SK-N-SH (cell line): ENCODE data around the gene USE1. TPM values are rescaled to one million over a fixed set of nuclear protein-coding genes. Genes with fewer than 3 reads are reported as not detected.

Experiments
- CTCF ChIA-PET: fragments of 300-600, 350-600 bp; formaldehyde crosslinking; extraction: SDS; loops from one replicate; lab custom pipeline; 2021; lab: Yijun Ruan, JAX
- POLR2A ChIA-PET: fragments of 350-600 bp; sonication (Branson Sonifier 250); formaldehyde crosslinking; extraction: SDS; loops from one replicate; lab custom pipeline; 2020; ENCODE audit warnings: antibody characterized with exemption, inconsistent platforms; lab: Yijun Ruan, JAX
- DNase-seq: peaks from one replicate; pipeline ENCODE4 v3.0.0; 2012
- H2AFZ ChIP-seq: fragments of 200-600 bp; sonication (generic); 2 replicates; pipeline ENCODE4 v1.8.1; 2016; ENCODE audit warnings: antibody characterized with exemption, mild to moderate bottlenecking, low read depth
- H3F3A ChIP-seq: fragments of 200-600 bp; sonication (generic); replicated peaks from 2 replicates; pipeline ENCODE3; 2016; ENCODE audit warnings: antibody characterized with exemption, mild to moderate bottlenecking; ENCODE audit not compliant: insufficient read depth
- H3K27ac ChIP-seq, 2 experiments: fragments of 200-500 bp in 1 of 2; fragments of 200-600 bp in 1 of 2; sonication (Bioruptor generic) in 1 of 2; sonication (generic), shearing (Covaris generic) in 1 of 2; 2 replicates each; pipeline versions ENCODE4 v1.5.1 to v1.6.1; 2014 to 2016; ENCODE audit warnings: low read depth in 2 of 2, inconsistent platforms in 1 of 2, low read length in 1 of 2, mild to moderate bottlenecking in 1 of 2, mixed read lengths in 1 of 2
- H3K27me3 ChIP-seq: fragments of 200-600 bp; sonication (generic), shearing (Covaris generic); 2 replicates; pipeline ENCODE4 v1.6.1; 2016; ENCODE audit warnings: mixed run types; ENCODE audit not compliant: insufficient read depth
- H3K36me3 ChIP-seq, 2 experiments: fragments of 200-500 bp in 1 of 2; fragments of 200-600 bp in 1 of 2; sonication (Bioruptor generic) in 1 of 2; sonication (generic) in 1 of 2; replicated peaks in 1 of 2; 2 replicates each; pipeline versions ENCODE3 to v1.5.1; 2014 to 2016; ENCODE audit warnings: low read length in 1 of 2, mild to moderate bottlenecking in 1 of 2; ENCODE audit not compliant: insufficient read depth in 2 of 2, control insufficient read depth in 1 of 2
- H3K4me1 ChIP-seq, 2 experiments: fragments of 200-500 bp in 1 of 2; fragments of 200-600 bp in 1 of 2; sonication (Bioruptor generic) in 1 of 2; sonication (generic), shearing (Covaris generic) in 1 of 2; 2 replicates each; pipeline versions ENCODE4 v1.5.1 to v1.6.1; 2014 to 2016; ENCODE audit warnings: low read depth in 1 of 2, low read length in 1 of 2, mixed run types in 1 of 2; ENCODE audit not compliant: insufficient read depth in 2 of 2, control insufficient read depth in 1 of 2
- H3K4me2 ChIP-seq: fragments of 200-600 bp; sonication (generic), shearing (Covaris generic); 2 replicates; pipeline ENCODE4 v1.6.1; 2017; ENCODE audit warnings: mixed run types
- H3K4me3 ChIP-seq, 2 experiments: fragments of 200-500 bp in 1 of 2; fragments of 200-600 bp in 1 of 2; sonication (Bioruptor generic) in 1 of 2; sonication (generic), shearing (Covaris generic) in 1 of 2; 2 replicates each; pipeline versions ENCODE4 v1.5.1 to v1.8.1; 2014 to 2016; ENCODE audit warnings: low read depth in 2 of 2, inconsistent platforms in 1 of 2, low read length in 1 of 2, mild to moderate bottlenecking in 1 of 2, mixed read lengths in 1 of 2, moderate library complexity in 1 of 2
- H3K79me2 ChIP-seq: fragments of 200-600 bp; sonication (generic); 2 replicates; pipeline ENCODE4 v1.8.1; 2017; ENCODE audit warnings: mild to moderate bottlenecking; ENCODE audit not compliant: insufficient read depth
- H3K9ac ChIP-seq: fragments of 200-600 bp; sonication (generic); 2 replicates; pipeline ENCODE4 v1.6.1; 2017; ENCODE audit warnings: mixed run types
- H3K9me2 ChIP-seq: fragments of 200-600 bp; sonication (generic); 2 replicates; pipeline ENCODE4 v1.6.1; 2017; ENCODE audit warnings: mixed run types
- H3K9me3 ChIP-seq: fragments of 200-600 bp; sonication (generic); 2 replicates; pipeline ENCODE4 v1.6.1; 2017; ENCODE audit warnings: mixed run types, mild to moderate bottlenecking, moderate library complexity
- H4K20me1 ChIP-seq: fragments of 200-600 bp; sonication (generic); 2 replicates; pipeline ENCODE4 v1.6.1; 2017; ENCODE audit warnings: mild to moderate bottlenecking, mixed run types; ENCODE audit not compliant: insufficient read depth
- CHD2 ChIP-seq: fragments of 150-350 bp; IDR thresholded peaks from 2 replicates; pipeline ENCODE4 v1.6.1; 2018; ENCODE audit warnings: low read length; ENCODE audit not compliant: partially characterized antibody
- ELF1 ChIP-seq: IDR thresholded peaks from 2 replicates; pipeline ENCODE4 v1.4.0; 2012
- EZH2phosphoT487 ChIP-seq: fragments of 200-600 bp; sonication (generic); IDR thresholded peaks from 2 replicates; pipeline ENCODE4 v1.6.1; 2017; ENCODE audit warnings: low read depth, mixed run types, mild to moderate bottlenecking, antibody characterized with exemption, moderate library complexity, borderline replicate concordance
- FOXJ3 ChIP-seq: sonication (generic); formaldehyde crosslinking; IDR thresholded peaks from 2 replicates; pipeline ENCODE4 v1.5.1; 2020; ENCODE audit warnings: mild to moderate bottlenecking, missing genetic modification reagents
- FOXM1 ChIP-seq: IDR thresholded peaks from 2 replicates; pipeline ENCODE4 v1.4.0; 2012; ENCODE audit warnings: low read depth, mild to moderate bottlenecking
- GATA2 ChIP-seq: sonication (generic); formaldehyde crosslinking; IDR thresholded peaks from 2 replicates; pipeline ENCODE4 v1.5.0; 2020; ENCODE audit warnings: mild to moderate bottlenecking, missing genetic modification reagents
- JUND ChIP-seq: IDR thresholded peaks from 2 replicates; pipeline ENCODE4 v1.4.0; 2012
- MEF2A ChIP-seq: IDR thresholded peaks from 2 replicates; pipeline ENCODE4 v1.4.0; 2012; ENCODE audit warnings: low read depth, borderline replicate concordance
- NFIC ChIP-seq: IDR thresholded peaks from 2 replicates; pipeline ENCODE4 v1.4.0; 2012; ENCODE audit warnings: borderline replicate concordance
- POLR2AphosphoS5 ChIP-seq: IDR thresholded peaks from 2 replicates; pipeline ENCODE4 v1.6.1; 2012; ENCODE audit warnings: low read depth, low read length
- RAD21 ChIP-seq: IDR thresholded peaks from 2 replicates; pipeline ENCODE4 v1.6.1; 2012; ENCODE audit warnings: mild to moderate bottlenecking, low read length
- RCOR1 ChIP-seq: fragments of 150-350 bp; IDR thresholded peaks from 2 replicates; pipeline ENCODE4 v1.6.1; 2017; ENCODE audit warnings: antibody characterized with exemption, low read length
- RFX5 ChIP-seq: IDR thresholded peaks from 2 replicates; pipeline ENCODE4 v1.6.1; 2012; ENCODE audit warnings: mild to moderate bottlenecking, improper control_type of control experiment, low read length
- RXRA ChIP-seq: IDR thresholded peaks from 2 replicates; pipeline ENCODE4 v1.4.0; 2012; ENCODE audit warnings: low read depth, mild to moderate bottlenecking, borderline replicate concordance
- SMC3 ChIP-seq: IDR thresholded peaks from 2 replicates; pipeline ENCODE4 v1.6.1; 2012; ENCODE audit warnings: low read depth, low read length, improper control_type of control experiment
- TAF1 ChIP-seq: IDR thresholded peaks from 2 replicates; pipeline ENCODE4 v1.6.1; 2012; ENCODE audit warnings: low read depth, mild to moderate bottlenecking, low read length, moderate library complexity, borderline replicate concordance
- USF2 ChIP-seq: fragments of 150-350 bp; IDR thresholded peaks from 2 replicates; pipeline ENCODE4 v1.6.1; 2017; ENCODE audit warnings: antibody characterized with exemption, low read length, low read depth, borderline replicate concordance
- WGBS: methylation state at CpG from one replicate; pipeline ENCODE4 v1.1.6; 2017; ENCODE audit warnings: low lambda C conversion rate; 5-methylcytosine and 5-hydroxymethylcytosine counted together
- polyA plus RNA-seq, 3 experiments: library from polyadenylated mRNA; depleted of rRNA; stranded (reverse); fragments of >200 nt; gene quantifications; 2 replicates each; pipeline ENCODE4 v1.2.3, GENCODE V29; 2012
- TF ChIP-seq, protein P1 (sequence below): IDR thresholded peaks from 2 replicates; pipeline ENCODE4 v1.4.0; 2012; ENCODE audit warnings: low read depth
- TF ChIP-seq, protein P2 (sequence below): IDR thresholded peaks from 2 replicates; pipeline ENCODE4; 2012
- TF ChIP-seq, protein P3 (sequence below): fragments of 200-600 bp; sonication (generic); IDR thresholded peaks from 2 replicates; pipeline ENCODE4 v1.6.1; 2017; ENCODE audit warnings: antibody characterized with exemption, mild to moderate bottlenecking, moderate library complexity

Gene USE1
- polyA plus RNA-seq, 1 of the 3 experiments (the other 2 are of a cell fraction), result 81.8 TPM

- no peak overlapping the region for H3K4me2 ChIP-seq
- ChIA-PET CTCF (interaction anchor here (0.6 to 1.8 kb wide), 10 partner anchors 8 to 195 kb away, joined by 3 to 14 read pairs (median 4); partner anchors contain the start of genes ANKLE1 and USE1), POLR2A (interaction anchor here (1.8 to 2.2 kb wide), 2 partner anchors 34 to 45 kb away, joined by 4 read pairs; partner anchors contain the start of genes OCEL1 and USE1)
- 20% methylated on average over 1 of the region's 1 CpG for WGBS
- H3K36me3 ChIP-seq, result no peaks in the 10 kb centered on the region
- H3K4me3 ChIP-seq, result no peak overlapping the region
- TF ChIP-seq POLR2AphosphoS5 (no peak), CHD2 (no peak), FOXJ3 (CRISPR knock-in tag) (no peak), RXRA (no peak), RFX5 (no peak), EZH2phosphoT487 (no peak), NFIC (no peak), RCOR1 (no peak)
- TF ChIP-seq, protein P1, sequence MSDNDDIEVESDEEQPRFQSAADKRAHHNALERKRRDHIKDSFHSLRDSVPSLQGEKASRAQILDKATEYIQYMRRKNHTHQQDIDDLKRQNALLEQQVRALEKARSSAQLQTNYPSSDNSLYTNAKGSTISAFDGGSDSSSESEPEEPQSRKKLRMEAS, result no peak
- TF ChIP-seq, protein P2, sequence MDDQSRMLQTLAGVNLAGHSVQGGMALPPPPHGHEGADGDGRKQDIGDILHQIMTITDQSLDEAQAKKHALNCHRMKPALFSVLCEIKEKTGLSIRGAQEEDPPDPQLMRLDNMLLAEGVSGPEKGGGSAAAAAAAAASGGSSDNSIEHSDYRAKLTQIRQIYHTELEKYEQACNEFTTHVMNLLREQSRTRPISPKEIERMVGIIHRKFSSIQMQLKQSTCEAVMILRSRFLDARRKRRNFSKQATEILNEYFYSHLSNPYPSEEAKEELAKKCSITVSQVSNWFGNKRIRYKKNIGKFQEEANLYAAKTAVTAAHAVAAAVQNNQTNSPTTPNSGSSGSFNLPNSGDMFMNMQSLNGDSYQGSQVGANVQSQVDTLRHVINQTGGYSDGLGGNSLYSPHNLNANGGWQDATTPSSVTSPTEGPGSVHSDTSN, result no peak
- TF ChIP-seq, protein P3, sequence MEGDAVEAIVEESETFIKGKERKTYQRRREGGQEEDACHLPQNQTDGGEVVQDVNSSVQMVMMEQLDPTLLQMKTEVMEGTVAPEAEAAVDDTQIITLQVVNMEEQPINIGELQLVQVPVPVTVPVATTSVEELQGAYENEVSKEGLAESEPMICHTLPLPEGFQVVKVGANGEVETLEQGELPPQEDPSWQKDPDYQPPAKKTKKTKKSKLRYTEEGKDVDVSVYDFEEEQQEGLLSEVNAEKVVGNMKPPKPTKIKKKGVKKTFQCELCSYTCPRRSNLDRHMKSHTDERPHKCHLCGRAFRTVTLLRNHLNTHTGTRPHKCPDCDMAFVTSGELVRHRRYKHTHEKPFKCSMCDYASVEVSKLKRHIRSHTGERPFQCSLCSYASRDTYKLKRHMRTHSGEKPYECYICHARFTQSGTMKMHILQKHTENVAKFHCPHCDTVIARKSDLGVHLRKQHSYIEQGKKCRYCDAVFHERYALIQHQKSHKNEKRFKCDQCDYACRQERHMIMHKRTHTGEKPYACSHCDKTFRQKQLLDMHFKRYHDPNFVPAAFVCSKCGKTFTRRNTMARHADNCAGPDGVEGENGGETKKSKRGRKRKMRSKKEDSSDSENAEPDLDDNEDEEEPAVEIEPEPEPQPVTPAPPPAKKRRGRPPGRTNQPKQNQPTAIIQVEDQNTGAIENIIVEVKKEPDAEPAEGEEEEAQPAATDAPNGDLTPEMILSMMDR, result no peak
- TF ChIP-seq, all 33 proteins: peak for 0
- H3K9me3 ChIP-seq, result peaks cover 9% of the 10 kb centered on the region; the same call in 1 of the 2 replicates
- H3K4me1 ChIP-seq, result no peaks in the 10 kb centered on the region
- H2AFZ ChIP-seq, result no peak overlapping the region
- no peaks in the 10 kb centered on the region for H3K27me3 ChIP-seq
- no peaks in the 10 kb centered on the region for H4K20me1 ChIP-seq
- no peaks in the 10 kb centered on the region for H3K79me2 ChIP-seq
- no peak for DNase-seq
- no peaks in the 10 kb centered on the region for H3K9me2 ChIP-seq
- no peaks in the 10 kb centered on the region for H3F3A ChIP-seq
- H3K27ac ChIP-seq, result no peak overlapping the region
- no peak overlapping the region for H3K9ac ChIP-seq
These were observed 44.8 kb downstream of the USE1 start for GRCh38 chr19:17259934-17260333.

DNA sequence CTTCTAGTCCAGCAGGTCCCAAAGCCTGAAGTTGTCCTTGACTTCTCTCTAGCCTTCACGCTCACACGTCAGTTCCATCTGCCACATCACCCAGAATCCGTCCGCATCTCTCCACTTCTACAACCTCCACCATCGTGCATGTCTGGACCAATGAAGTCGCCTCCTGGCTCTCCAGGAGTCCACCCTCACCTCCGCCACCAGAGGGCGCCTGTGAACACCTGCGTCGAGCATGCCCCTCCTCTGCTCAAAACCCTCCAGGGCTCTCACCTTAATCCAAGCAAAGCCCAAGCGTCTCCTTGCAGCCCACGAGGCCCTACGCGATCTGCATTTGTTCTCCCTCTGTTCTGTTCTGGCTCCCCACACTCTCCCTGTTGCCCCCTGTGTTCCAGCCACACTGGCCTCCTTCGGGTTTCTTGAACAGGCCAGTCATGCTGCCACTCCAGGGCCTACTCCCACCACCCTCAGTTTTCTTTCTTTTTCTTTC, 45.7 kb downstream of the USE1 start:
- no peaks in the 10 kb centered on the region for H3K4me1 ChIP-seq
- peaks cover 9% of the 10 kb centered on the region; the same call in 1 of the 2 replicates for H3K9me3 ChIP-seq
- no peak overlapping the region for H3K9ac ChIP-seq
- no peaks in the 10 kb centered on the region for H3K9me2 ChIP-seq
- H3F3A ChIP-seq, result peaks cover under 1% of the 10 kb centered on the region
- DNase-seq, result peak; percentile 87
- ChIA-PET POLR2A (interaction anchor here (2.2 kb wide), 1 partner anchor 46 kb away, joined by 4 read pairs; the partner anchor contains the start of gene USE1), CTCF (interaction anchor here (0.6 to 1.8 kb wide), 7 partner anchors 9 to 46 kb away, joined by 3 to 14 read pairs (median 5); partner anchors contain the start of genes ANKLE1 and USE1)
- 29% methylated on average over 15 of the region's 15 CpGs for WGBS
- no peak overlapping the region for H3K4me2 ChIP-seq
- no peak overlapping the region for H3K4me3 ChIP-seq
- no peaks in the 10 kb centered on the region for H3K36me3 ChIP-seq
- no peak overlapping the region for H3K27ac ChIP-seq
- H3K27me3 ChIP-seq, result no peaks in the 10 kb centered on the region
- no peak overlapping the region for H2AFZ ChIP-seq
- no peaks in the 10 kb centered on the region for H3K79me2 ChIP-seq
- H4K20me1 ChIP-seq, result no peaks in the 10 kb centered on the region
- TF ChIP-seq, protein P3, result peak; percentile 71
- no peak for TF ChIP-seq MEF2A
- TF ChIP-seq RXRA, result no peak
- TF ChIP-seq RAD21, result peak; percentile 41
- no peak for TF ChIP-seq JUND
- TF ChIP-seq USF2, result no peak
- TF ChIP-seq RCOR1, result no peak
- TF ChIP-seq, protein P1, result no peak
- no peak for TF ChIP-seq EZH2phosphoT487
- no peak for TF ChIP-seq FOXM1
- no peak for TF ChIP-seq ELF1
- TF ChIP-seq CHD2, result no peak
- TF ChIP-seq SMC3, result peak; percentile 47; the same call in 1 of the 2 replicates
- no peak for TF ChIP-seq TAF1
- TF ChIP-seq FOXJ3 (CRISPR knock-in tag), result no peak
- no peak for TF ChIP-seq GATA2 (CRISPR knock-in tag)
